OCI-LY3 (cell line): Measurements from ENCODE around the gene KCNMA1.

Experiments used
- H2AFZ ChIP-seq: fragments of 200-600, 300-600 bp; shearing (Covaris generic); 2 replicates; pipeline ENCODE4 v1.6.0; 2014; ENCODE audit warnings: antibody characterized with exemption, low read depth, low read length
- H3K27ac ChIP-seq: fragments of 200-600, 300-600 bp; sonication (generic); 2 replicates; pipeline ENCODE4 v1.5.1; 2014; ENCODE audit warnings: mild to moderate bottlenecking, low read length, moderate library complexity, mixed read lengths
- H3K27me3 ChIP-seq: fragments of 200-600, 300-600 bp; sonication (generic); 2 replicates; pipeline ENCODE4 v1.6.1; 2014; ENCODE audit warnings: low read depth, low read length, mixed read lengths
- H3K36me3 ChIP-seq: fragments of 200-600, 300-600 bp; sonication (generic); replicated peaks from 2 replicates; pipeline ENCODE3; 2014; ENCODE audit warnings: low read depth, low read length, mixed read lengths
- H3K4me1 ChIP-seq: fragments of 300-600, 200-600 bp; sonication (generic); 2 replicates; pipeline ENCODE4 v1.6.1; 2014; ENCODE audit warnings: low read length, mixed read lengths
- H3K4me2 ChIP-seq: fragments of 200-600, 300-600 bp; sonication (generic); 2 replicates; pipeline ENCODE4 v1.6.1; 2014; ENCODE audit warnings: low read length, mixed read lengths
- H3K4me3 ChIP-seq: fragments of 300-600, 200-600 bp; sonication (generic); 2 replicates; pipeline ENCODE4 v1.5.1; 2014; ENCODE audit warnings: antibody characterized with exemption, mild to moderate bottlenecking, low read length, moderate library complexity
- H3K79me2 ChIP-seq: fragments of 300-600, 200-600 bp; shearing (Covaris generic); 2 replicates; pipeline ENCODE4 v1.6.1; 2014; ENCODE audit warnings: mild to moderate bottlenecking, low read length, mixed read lengths
- H3K9ac ChIP-seq: fragments of 300-600, 200-600 bp; shearing (Covaris generic); 2 replicates; pipeline ENCODE4 v1.6.0; 2014; ENCODE audit warnings: mild to moderate bottlenecking, low read length, moderate library complexity
- H3K9me3 ChIP-seq: fragments of 200-600, 300-600 bp; shearing (Covaris generic); 2 replicates; pipeline ENCODE4 v1.6.1; 2014; ENCODE audit warnings: low read length, mixed read lengths; ENCODE audit not compliant: insufficient read depth
- H4K20me1 ChIP-seq: fragments of 200-600, 300-600 bp; sonication (generic); 2 replicates; pipeline ENCODE4 v1.6.1; 2016; ENCODE audit warnings: low read length, mixed read lengths; ENCODE audit not compliant: insufficient read depth
- EZH2phosphoT487 ChIP-seq: fragments of 200-600 bp; shearing (Covaris generic); IDR thresholded peaks from 2 replicates; pipeline ENCODE4 v1.6.1; 2018; ENCODE audit warnings: antibody characterized with exemption, mixed run types, low read depth
- TF ChIP-seq, protein P1 (sequence below): fragments of 200-600, 300-600 bp; sonication (generic); IDR thresholded peaks from 2 replicates; pipeline ENCODE4 v1.5.1; 2014; ENCODE audit warnings: antibody characterized with exemption, low read length, low read depth

The KCNMA1 gene

DNA sequence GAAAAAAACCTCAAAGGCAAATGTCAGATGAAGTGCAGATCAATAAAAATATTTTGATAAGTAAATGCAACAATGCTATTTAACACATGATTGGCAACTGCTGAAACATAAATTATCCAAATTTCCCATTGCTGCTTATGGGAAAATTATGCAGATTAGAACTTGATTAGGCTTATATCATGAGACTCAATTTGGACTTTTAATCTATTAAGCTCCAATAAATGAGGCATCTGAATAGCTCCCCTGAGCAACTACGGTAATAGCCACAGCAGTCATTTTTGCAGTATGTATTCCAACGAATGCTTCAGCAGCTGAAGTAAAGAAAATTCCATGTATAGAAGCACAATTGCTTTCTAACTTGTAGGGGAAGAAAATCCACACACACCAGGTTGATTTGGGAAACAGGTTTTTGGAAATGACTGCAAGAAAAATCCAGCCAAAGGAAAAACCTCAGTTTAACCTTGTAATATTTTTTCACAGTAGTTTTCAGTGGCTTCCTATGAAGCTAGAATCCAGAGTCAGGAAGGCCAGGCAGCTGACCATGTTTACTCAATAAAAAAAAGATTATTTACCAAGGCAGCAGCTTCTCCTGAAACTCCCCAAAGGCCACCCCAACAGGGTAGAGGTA is 716.1 kb downstream of the KCNMA1 start:
- no peak overlapping the region for H3K9ac ChIP-seq
- no peak overlapping the region for H2AFZ ChIP-seq
- no peak overlapping the region for H3K4me2 ChIP-seq
- no peaks in the 10 kb centered on the region for H3K4me1 ChIP-seq
- no peaks in the 10 kb centered on the region for H4K20me1 ChIP-seq
- no peaks in the 10 kb centered on the region for H3K27me3 ChIP-seq
- H3K79me2 ChIP-seq = no peaks in the 10 kb centered on the region
- H3K9me3 ChIP-seq = no peaks in the 10 kb centered on the region
- H3K27ac ChIP-seq = no peak overlapping the region
- no peak overlapping the region for H3K4me3 ChIP-seq
- no peaks in the 10 kb centered on the region for H3K36me3 ChIP-seq
- TF ChIP-seq EZH2phosphoT487 = no peak
- TF ChIP-seq, protein P1, sequence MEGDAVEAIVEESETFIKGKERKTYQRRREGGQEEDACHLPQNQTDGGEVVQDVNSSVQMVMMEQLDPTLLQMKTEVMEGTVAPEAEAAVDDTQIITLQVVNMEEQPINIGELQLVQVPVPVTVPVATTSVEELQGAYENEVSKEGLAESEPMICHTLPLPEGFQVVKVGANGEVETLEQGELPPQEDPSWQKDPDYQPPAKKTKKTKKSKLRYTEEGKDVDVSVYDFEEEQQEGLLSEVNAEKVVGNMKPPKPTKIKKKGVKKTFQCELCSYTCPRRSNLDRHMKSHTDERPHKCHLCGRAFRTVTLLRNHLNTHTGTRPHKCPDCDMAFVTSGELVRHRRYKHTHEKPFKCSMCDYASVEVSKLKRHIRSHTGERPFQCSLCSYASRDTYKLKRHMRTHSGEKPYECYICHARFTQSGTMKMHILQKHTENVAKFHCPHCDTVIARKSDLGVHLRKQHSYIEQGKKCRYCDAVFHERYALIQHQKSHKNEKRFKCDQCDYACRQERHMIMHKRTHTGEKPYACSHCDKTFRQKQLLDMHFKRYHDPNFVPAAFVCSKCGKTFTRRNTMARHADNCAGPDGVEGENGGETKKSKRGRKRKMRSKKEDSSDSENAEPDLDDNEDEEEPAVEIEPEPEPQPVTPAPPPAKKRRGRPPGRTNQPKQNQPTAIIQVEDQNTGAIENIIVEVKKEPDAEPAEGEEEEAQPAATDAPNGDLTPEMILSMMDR = no peak

DNA sequence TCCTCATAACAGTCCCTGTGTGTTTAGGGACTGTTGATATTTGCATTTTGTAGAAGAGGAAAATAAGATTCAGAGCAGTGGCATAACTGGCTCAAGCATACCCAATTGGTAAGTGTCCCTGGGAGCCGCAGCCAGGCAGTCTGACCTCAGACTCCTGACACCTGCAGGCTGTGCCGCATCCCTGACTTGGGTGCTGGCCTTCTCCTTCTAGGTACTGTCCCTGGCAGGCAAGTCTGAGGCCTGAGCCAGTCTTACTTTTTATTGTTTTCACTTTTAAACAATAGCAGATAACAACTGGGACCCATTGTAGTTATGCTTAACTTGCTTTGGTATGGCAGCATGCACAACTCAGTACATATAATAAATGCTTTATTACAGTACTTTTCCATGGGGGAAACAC is 717.0 kb downstream of the KCNMA1 start:
- Histone ChIP-seq H3K4me3 (no peak overlapping the region), H3K79me2 (no peaks in the 10 kb centered on the region), H3K9me3 (no peaks in the 10 kb centered on the region), H4K20me1 (no peaks in the 10 kb centered on the region), H3K4me2 (no peak overlapping the region), H3K27me3 (no peaks in the 10 kb centered on the region), H3K36me3 (no peaks in the 10 kb centered on the region), H3K27ac (no peak overlapping the region), H2AFZ (no peak overlapping the region), H3K4me1 (no peaks in the 10 kb centered on the region), H3K9ac (no peak overlapping the region)
- TF ChIP-seq EZH2phosphoT487 = no peak
- TF ChIP-seq, protein P1 = no peak

DNA sequence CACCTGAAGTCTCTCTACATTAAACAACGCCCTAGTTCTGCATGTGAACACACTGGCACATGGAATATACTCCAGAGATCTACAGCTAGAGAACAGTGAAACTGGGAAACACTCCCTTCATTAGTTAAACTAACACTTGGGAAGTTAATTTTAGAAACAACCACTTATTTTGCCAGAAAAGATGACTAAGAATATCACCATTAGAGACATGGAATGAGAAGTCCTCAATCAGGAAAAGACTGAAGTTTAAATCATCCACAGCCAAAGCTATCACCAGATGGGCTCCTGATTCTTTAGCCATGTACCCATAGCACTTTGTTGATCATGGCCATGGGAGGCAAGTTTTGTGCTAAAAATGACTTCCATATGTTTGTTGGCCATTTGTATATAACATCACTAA is 719.5 kb downstream of the KCNMA1 start:
- Histone ChIP-seq H3K27ac (no peak overlapping the region), H3K9ac (no peak overlapping the region), H3K4me3 (no peak overlapping the region), H3K4me2 (no peak overlapping the region), H3K36me3 (no peaks in the 10 kb centered on the region), H3K9me3 (no peaks in the 10 kb centered on the region), H2AFZ (no peak overlapping the region), H3K27me3 (no peaks in the 10 kb centered on the region), H4K20me1 (no peaks in the 10 kb centered on the region), H3K79me2 (no peaks in the 10 kb centered on the region), H3K4me1 (no peaks in the 10 kb centered on the region)
- TF ChIP-seq, protein P1 = no peak
- TF ChIP-seq EZH2phosphoT487 = no peak

DNA sequence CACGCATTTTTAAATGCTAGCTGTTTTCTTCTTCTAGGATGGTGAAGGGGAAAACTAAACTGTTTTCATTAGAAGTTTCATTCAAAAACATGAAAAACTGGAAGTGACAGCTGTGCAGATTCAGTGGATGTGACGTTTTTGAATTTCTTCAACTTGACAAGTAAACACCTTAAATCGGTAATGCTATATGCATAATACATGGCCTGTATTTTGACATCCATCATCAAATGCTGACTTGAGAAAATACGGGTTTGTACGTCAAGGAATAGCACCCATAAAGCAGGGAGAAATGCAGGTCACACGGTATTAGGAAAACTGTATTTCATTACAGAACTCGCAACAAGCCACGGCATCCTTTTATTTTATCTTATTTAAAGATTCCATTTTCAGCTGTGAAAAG is 720.5 kb downstream of the KCNMA1 start:
- H3K9me3 ChIP-seq = no peaks in the 10 kb centered on the region
- H3K9ac ChIP-seq = no peak overlapping the region
- H3K27me3 ChIP-seq = no peaks in the 10 kb centered on the region
- no peaks in the 10 kb centered on the region for H3K36me3 ChIP-seq
- H2AFZ ChIP-seq = no peak overlapping the region
- H3K4me3 ChIP-seq = no peak overlapping the region
- H3K27ac ChIP-seq = no peak overlapping the region
- no peaks in the 10 kb centered on the region for H3K79me2 ChIP-seq
- TF ChIP-seq EZH2phosphoT487 = no peak
- TF ChIP-seq, protein P1 = no peak
- no peaks in the 10 kb centered on the region for H3K4me1 ChIP-seq
- H4K20me1 ChIP-seq = no peaks in the 10 kb centered on the region
- H3K4me2 ChIP-seq = no peak overlapping the region
